Right atrium auricular region (tissue), 2 donors: ENCODE results near the gene DNM2. TPM values are rescaled to one million over a fixed set of nuclear protein-coding genes. Genes with fewer than 3 reads are reported as not detected.

Experiments
- DNase-seq: peaks from one replicate; pipeline ENCODE4 v3.0.0-alpha.2; 2019; ENCODE audit warnings: low spot score
- H3K27ac ChIP-seq, 2 donors: fragments of 200-600 bp; sonication (generic); 1 replicate in 1 of 2; 2 replicates in 1 of 2; pipeline ENCODE4 v1.5.1; 2016 to 2019
- H3K27me3 ChIP-seq, 2 donors: fragments of 200-600 bp; sonication (generic); one replicate each; pipeline versions ENCODE4 v1.5.1 to v1.6.0; 2017 to 2019
- H3K36me3 ChIP-seq: fragments of 200-600 bp; sonication (generic); one replicate; pipeline ENCODE4 v1.5.1; 2016
- H3K4me1 ChIP-seq, 2 donors: fragments of 200-600 bp; sonication (generic); one replicate each; pipeline versions ENCODE4 v1.5.1 to v1.6.0; 2017 to 2019
- H3K4me3 ChIP-seq, 2 donors: fragments of 200-600 bp; sonication (generic); 1 replicate in 1 of 2; 2 replicates in 1 of 2; pipeline ENCODE4 v1.5.1; 2017 to 2019; ENCODE audit warnings: mild to moderate bottlenecking in 1 of 2, moderate library complexity in 1 of 2
- H3K9me3 ChIP-seq, 2 donors: fragments of 200-600 bp; sonication (generic); one replicate each; pipeline ENCODE4 v1.5.1; 2019
- total RNA-seq, 2 donors: library from RNA; depleted of rRNA; stranded (reverse); fragments of >200 nt; gene quantifications; one replicate each; pipeline ENCODE4 v1.1.0, GENCODE V29; 2016
- TF ChIP-seq, protein P1 (sequence below), 2 donors: fragments of 200-600 bp; sonication (generic); IDR thresholded peaks; one replicate each; pipeline ENCODE4 v1.5.1; 2019; ENCODE audit warnings: antibody characterized with exemption in 2 of 2

The DNM2 gene
- total RNA-seq, 2 donors from 2014 or later: 111 to 144 TPM

DNA sequence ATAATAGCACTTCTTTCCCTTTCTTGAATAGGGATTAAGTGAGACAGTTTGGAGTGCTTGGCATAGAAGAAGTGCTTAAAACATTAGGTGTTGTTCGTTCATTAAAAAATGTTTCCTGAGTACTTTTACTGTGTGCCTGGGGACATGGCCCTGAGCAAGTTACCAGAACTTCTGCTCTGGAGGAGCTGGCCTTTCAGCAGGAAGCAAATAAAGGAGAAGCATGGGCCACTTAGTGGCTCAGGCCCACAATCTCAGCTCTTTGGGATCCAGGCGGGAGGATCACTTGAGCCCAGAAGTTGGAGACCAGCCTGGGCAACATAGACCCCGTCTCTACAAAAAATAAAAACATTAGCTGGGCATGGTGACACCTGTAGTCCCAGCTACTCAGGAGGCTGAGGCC is 5.7 kb downstream of the DNM2 start:
- peak overlapping the region in 1 of 2 donors; percentile 9 for H3K27ac ChIP-seq
- peaks cover 0 to 78% of the 10 kb centered on the region in 2 donors for H3K4me1 ChIP-seq
- TF ChIP-seq, protein P1, sequence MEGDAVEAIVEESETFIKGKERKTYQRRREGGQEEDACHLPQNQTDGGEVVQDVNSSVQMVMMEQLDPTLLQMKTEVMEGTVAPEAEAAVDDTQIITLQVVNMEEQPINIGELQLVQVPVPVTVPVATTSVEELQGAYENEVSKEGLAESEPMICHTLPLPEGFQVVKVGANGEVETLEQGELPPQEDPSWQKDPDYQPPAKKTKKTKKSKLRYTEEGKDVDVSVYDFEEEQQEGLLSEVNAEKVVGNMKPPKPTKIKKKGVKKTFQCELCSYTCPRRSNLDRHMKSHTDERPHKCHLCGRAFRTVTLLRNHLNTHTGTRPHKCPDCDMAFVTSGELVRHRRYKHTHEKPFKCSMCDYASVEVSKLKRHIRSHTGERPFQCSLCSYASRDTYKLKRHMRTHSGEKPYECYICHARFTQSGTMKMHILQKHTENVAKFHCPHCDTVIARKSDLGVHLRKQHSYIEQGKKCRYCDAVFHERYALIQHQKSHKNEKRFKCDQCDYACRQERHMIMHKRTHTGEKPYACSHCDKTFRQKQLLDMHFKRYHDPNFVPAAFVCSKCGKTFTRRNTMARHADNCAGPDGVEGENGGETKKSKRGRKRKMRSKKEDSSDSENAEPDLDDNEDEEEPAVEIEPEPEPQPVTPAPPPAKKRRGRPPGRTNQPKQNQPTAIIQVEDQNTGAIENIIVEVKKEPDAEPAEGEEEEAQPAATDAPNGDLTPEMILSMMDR (IDR thresholded peaks at IDR 0.05): no peak
- H3K36me3 ChIP-seq: peaks cover 4% of the 10 kb centered on the region
- H3K9me3 ChIP-seq: no peaks in the 10 kb centered on the region
- DNase-seq: no peak
- H3K27me3 ChIP-seq: no peaks in the 10 kb centered on the region
- H3K4me3 ChIP-seq: no peak overlapping the region

DNA sequence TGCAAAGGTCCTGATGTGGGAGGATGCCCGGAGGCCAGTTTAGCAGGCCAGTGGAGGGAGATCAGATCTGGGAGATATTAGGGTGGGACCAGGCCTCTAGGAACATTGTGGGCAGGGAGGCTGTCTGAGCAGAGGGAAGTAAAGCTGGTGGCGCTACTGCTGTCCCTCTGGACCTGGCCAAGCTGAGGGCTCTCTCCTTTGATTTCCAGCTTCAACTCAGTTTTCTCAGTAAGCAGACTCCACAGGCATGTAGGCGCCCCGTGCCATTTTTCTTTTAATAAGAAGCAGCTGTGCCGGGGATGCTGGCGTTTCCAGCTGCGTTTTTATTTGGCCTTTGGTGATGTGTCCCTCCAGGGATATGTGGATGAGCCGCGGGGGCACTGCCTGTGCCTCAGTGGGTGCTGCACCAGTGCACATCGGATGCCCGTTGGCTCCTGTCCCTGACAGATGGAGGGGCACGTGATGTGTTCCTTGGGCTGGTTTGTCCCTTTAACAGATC is 6.7 kb downstream of the DNM2 start:
- DNase-seq: no peak
- H3K36me3 ChIP-seq: peaks cover 4% of the 10 kb centered on the region
- no peaks in the 10 kb centered on the region for H3K27me3 ChIP-seq
- H3K27ac ChIP-seq: peak overlapping the region; percentile 77 to 83
- H3K9me3 ChIP-seq: no peaks in the 10 kb centered on the region
- TF ChIP-seq, protein P1 (IDR thresholded peaks at IDR 0.05): no peak
- no peak overlapping the region for H3K4me3 ChIP-seq
- H3K4me1 ChIP-seq: peaks cover 0 to 76% of the 10 kb centered on the region in 2 donors

DNA sequence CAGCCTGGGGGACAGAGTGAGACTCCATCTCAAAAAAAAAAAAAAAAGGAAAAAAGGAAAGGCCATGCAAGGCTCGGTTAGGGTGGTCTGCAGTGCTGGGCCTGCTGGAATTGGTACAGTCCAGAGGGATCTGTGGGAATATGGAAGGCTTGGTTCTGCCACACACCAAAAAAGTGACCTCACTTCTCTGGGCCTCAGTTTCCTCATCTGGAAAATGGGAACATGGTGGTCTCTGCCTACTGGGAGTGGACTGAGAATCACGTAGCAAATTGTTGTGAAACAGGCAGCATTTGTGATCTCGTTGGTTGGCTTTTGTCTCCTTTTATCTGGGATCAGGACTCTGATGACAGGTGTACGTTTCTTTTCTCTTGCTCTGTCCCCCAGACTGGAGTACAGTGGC is 7.5 kb downstream of the DNM2 start:
- TF ChIP-seq, protein P1 (IDR thresholded peaks at IDR 0.05): no peak
- Histone ChIP-seq H3K4me1 (peaks cover 0 to 75% of the 10 kb centered on the region in 2 donors), H3K27ac (peak overlapping the region; percentile 77 to 83), H3K9me3 (no peaks in the 10 kb centered on the region), H3K27me3 (no peaks in the 10 kb centered on the region), H3K4me3 (no peak overlapping the region), H3K36me3 (peaks cover 4% of the 10 kb centered on the region)
- no peak for DNase-seq

DNA sequence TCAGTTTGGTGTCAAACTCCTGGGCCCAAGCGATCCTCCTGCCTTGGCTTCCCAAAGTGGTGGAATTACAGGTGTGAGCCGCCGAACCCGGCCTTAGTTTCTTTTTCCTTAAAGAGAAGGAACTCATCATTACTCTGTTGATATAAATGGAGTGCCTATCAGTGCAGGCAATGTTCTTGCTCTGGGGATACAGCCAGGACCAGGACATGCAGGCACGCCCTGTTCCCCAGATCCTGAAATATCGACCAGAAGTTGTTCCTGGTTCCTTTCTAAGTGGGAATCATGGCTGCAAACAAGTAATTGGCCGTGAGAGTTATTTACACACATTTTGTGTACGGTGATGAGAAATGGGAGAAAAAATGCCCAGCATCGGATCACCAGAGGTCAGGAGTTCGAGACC is 8.4 kb downstream of the DNM2 start:
- H3K27ac ChIP-seq: peak overlapping the region; percentile 77 to 83
- H3K36me3 ChIP-seq: no peaks in the 10 kb centered on the region
- H3K27me3 ChIP-seq: no peaks in the 10 kb centered on the region
- H3K4me3 ChIP-seq: no peak overlapping the region
- peaks cover 0 to 75% of the 10 kb centered on the region in 2 donors for H3K4me1 ChIP-seq
- TF ChIP-seq, protein P1 (IDR thresholded peaks at IDR 0.05): no peak
- no peak for DNase-seq
- H3K9me3 ChIP-seq: no peaks in the 10 kb centered on the region

DNA sequence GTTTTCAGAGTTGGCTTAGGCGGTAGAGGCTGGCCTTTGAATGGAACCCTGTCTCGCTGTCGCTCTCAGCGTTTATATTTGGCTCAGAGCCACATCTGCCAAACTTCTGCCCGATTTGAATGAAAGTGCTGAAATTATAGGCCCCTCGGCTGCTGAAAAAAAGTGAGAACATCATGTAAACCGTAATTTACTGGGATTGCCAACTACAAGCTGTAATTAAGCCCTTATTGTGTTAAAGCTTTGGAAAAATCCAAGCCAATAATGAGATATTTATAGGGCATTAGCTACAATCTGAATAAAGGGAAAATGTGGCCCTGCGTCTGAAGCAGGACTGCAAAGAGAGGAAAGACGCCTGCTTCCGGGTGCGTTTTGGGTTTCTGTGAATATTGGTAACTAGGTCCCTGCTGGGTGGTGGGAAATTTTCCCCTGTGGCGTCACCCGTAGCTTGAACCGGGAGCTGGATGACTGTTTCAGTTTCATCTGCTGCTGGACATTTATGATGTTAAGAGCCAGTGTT is 9.9 kb downstream of the DNM2 start:
- Histone ChIP-seq H3K27ac (peak overlapping the region; percentile 77 to 83), H3K9me3 (no peaks in the 10 kb centered on the region), H3K27me3 (no peaks in the 10 kb centered on the region), H3K4me1 (peaks cover 0 to 79% of the 10 kb centered on the region in 2 donors), H3K36me3 (no peaks in the 10 kb centered on the region), H3K4me3 (no peak overlapping the region)
- no peak for DNase-seq
- TF ChIP-seq, protein P1 (IDR thresholded peaks at IDR 0.05): no peak

DNA sequence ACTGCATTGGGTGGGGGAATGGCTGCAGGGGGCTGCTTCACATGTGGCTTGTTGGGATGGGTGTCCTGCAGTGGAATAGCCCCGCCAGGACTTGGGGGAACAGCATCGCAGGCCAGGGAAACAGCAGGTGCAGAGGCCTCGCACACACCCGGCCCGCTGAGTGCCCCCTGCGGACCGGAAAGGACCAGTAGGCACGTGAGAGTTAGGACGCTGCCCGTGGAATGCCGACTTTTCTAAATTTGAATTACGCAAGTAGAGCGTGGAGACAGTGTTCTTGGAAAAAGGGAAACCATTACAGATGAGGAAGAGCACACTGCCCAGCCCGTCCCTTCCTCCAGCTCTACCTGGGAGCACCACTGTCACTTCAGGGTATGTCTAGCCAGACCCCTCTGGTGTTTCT is 11.5 kb downstream of the DNM2 start:
- H3K27ac ChIP-seq: peak overlapping the region; percentile 63 to 68

More for the DNA sequence above, 11.5 kb downstream of the DNM2 start:
- no peak overlapping the region for H3K4me3 ChIP-seq
- TF ChIP-seq, protein P1 (IDR thresholded peaks at IDR 0.05): no peak
- H3K9me3 ChIP-seq: no peaks in the 10 kb centered on the region
- H3K27me3 ChIP-seq: no peaks in the 10 kb centered on the region
- H3K36me3 ChIP-seq: no peaks in the 10 kb centered on the region
- H3K4me1 ChIP-seq: peaks cover 0 to 76% of the 10 kb centered on the region in 2 donors
- no peak for DNase-seq
